HepG2 (cell line): ENCODE results near the gene BCAM.

ENCODE experiments used
- CTCF ChIP-seq: sonication (generic); formaldehyde crosslinking; IDR thresholded peaks from 2 replicates; pipeline ENCODE4 v1.5.0; 2020; ENCODE audit warnings: mild to moderate bottlenecking, missing genetic modification reagents, moderate library complexity
- MLX ChIP-seq: IDR thresholded peaks from 2 replicates; pipeline ENCODE4 v1.6.1; 2016
- ZFX ChIP-seq: sonication (generic); formaldehyde crosslinking; IDR thresholded peaks from 2 replicates; pipeline ENCODE4 v1.4.0; 2020; ENCODE audit warnings: mild to moderate bottlenecking, low read depth, missing genetic modification reagents, moderate library complexity
- ZKSCAN1 ChIP-seq: fragments of 150-350 bp; IDR thresholded peaks from 2 replicates; pipeline ENCODE4 v1.6.1; 2014; ENCODE audit warnings: low read length
- ZNF367 ChIP-seq: sonication (generic); formaldehyde crosslinking; IDR thresholded peaks from 2 replicates; pipeline ENCODE4 v1.4.0; 2020; ENCODE audit warnings: missing genetic modification reagents, borderline replicate concordance
- TF ChIP-seq, protein P1 (sequence below): sonication (generic); IDR thresholded peaks from 2 replicates; pipeline ENCODE4 v1.6.1; 2016; ENCODE audit warnings: low read depth, borderline replicate concordance

- TF ChIP-seq ZKSCAN1 (no peak), ZNF367 (CRISPR knock-in tag) (no peak), MLX (no peak), ZFX (CRISPR knock-in tag) (no peak), CTCF (no peak)
- TF ChIP-seq, protein P1, sequence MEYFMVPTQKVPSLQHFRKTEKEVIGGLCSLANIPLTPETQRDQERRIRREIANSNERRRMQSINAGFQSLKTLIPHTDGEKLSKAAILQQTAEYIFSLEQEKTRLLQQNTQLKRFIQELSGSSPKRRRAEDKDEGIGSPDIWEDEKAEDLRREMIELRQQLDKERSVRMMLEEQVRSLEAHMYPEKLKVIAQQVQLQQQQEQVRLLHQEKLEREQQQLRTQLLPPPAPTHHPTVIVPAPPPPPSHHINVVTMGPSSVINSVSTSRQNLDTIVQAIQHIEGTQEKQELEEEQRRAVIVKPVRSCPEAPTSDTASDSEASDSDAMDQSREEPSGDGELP, result no peak
These were observed 2.6 kb upstream of the BCAM start for GRCh38 chr19:44806291-44806690.
